Liver (tissue), 9 donors: Measurements from ENCODE around the gene SP140. TPM values are rescaled to one million over a fixed set of nuclear protein-coding genes. Genes with fewer than 3 reads are reported as not detected.

Experiments used
- DNase-seq: peaks from one replicate; pipeline ENCODE4 v3.0.0-alpha.2; 2017; ENCODE audit warnings: low spot score
- H3K27ac ChIP-seq, 2 donors: one replicate each; pipeline ENCODE4 v1.7.0; 2013; ENCODE audit warnings: inconsistent platforms in 2 of 2, low read length in 2 of 2, control low read depth in 1 of 2, low read depth in 1 of 2, mild to moderate bottlenecking in 1 of 2
- H3K27me3 ChIP-seq, 4 donors: one replicate each; pipeline versions ENCODE4 v1.6.1 to v1.7.0; 2013; ENCODE audit warnings: low read length in 3 of 4, inconsistent platforms in 1 of 4, mild to moderate bottlenecking in 1 of 4, moderate library complexity in 1 of 4; ENCODE audit not compliant: control insufficient read depth in 4 of 4, insufficient read depth in 4 of 4
- H3K36me3 ChIP-seq, 4 donors: one replicate each; pipeline versions ENCODE4 v1.6.1 to v1.7.0; 2013; ENCODE audit warnings: low read length in 3 of 4, mild to moderate bottlenecking in 3 of 4, low read depth in 1 of 4, moderate library complexity in 1 of 4; ENCODE audit not compliant: control insufficient read depth in 4 of 4, insufficient read depth in 3 of 4
- H3K4me1 ChIP-seq, 4 donors: one replicate each; pipeline versions ENCODE4 v1.6.1 to v1.7.0; 2013; ENCODE audit warnings: low read length in 3 of 4, mild to moderate bottlenecking in 3 of 4, moderate library complexity in 1 of 4; ENCODE audit not compliant: control insufficient read depth in 4 of 4, insufficient read depth in 4 of 4
- H3K4me3 ChIP-seq, 3 donors: one replicate each; pipeline versions ENCODE4 v1.6.1 to v1.7.0; 2013; ENCODE audit warnings: low read length in 3 of 3, control low read depth in 1 of 3, low read depth in 1 of 3, mild to moderate bottlenecking in 1 of 3
- H3K9ac ChIP-seq, 2 donors: one replicate each; pipeline ENCODE4 v1.7.0; 2013; ENCODE audit warnings: low read length in 2 of 2, mild to moderate bottlenecking in 2 of 2, moderate library complexity in 2 of 2, control low read depth in 1 of 2, low read depth in 1 of 2
- H3K9me3 ChIP-seq, 4 donors: one replicate each; pipeline versions ENCODE4 v1.6.1 to v1.7.0; 2013; ENCODE audit warnings: low read length in 3 of 4; ENCODE audit not compliant: control insufficient read depth in 4 of 4
- ATF3 ChIP-seq: IDR thresholded peaks from 2 replicates; pipeline ENCODE4 v1.6.1; 2016; ENCODE audit warnings: antibody characterized with exemption
- CTCF ChIP-seq: fragments of 150-350 bp; IDR thresholded peaks from 2 replicates; pipeline ENCODE4 v1.5.1; 2017; ENCODE audit warnings: improper control_type of control experiment, low read depth, low read length; ENCODE audit not compliant: missing input control
- EGR1 ChIP-seq, 2 donors: IDR thresholded peaks; 2 replicates each; pipeline ENCODE4 v1.6.1; 2016 to 2018; ENCODE audit warnings: antibody characterized with exemption in 2 of 2, low read depth in 2 of 2
- FOXA1 ChIP-seq: IDR thresholded peaks from 2 replicates; pipeline ENCODE4 v1.6.1; 2016; ENCODE audit warnings: antibody characterized with exemption
- FOXA2 ChIP-seq: IDR thresholded peaks from 2 replicates; pipeline ENCODE4 v1.6.1; 2016; ENCODE audit warnings: antibody characterized with exemption
- GABPA ChIP-seq, 2 donors: IDR thresholded peaks in 1 of 2; conservative IDR thresholded peaks in 1 of 2; 2 replicates each; pipeline ENCODE4 v1.6.1; 2016; ENCODE audit warnings: antibody characterized with exemption in 2 of 2, mild to moderate bottlenecking in 1 of 2, moderate library complexity in 1 of 2
- HNF4A ChIP-seq, 2 donors: conservative IDR thresholded peaks; 2 replicates each; pipeline ENCODE4 v1.6.1; 2016; ENCODE audit warnings: antibody characterized with exemption in 2 of 2, mild to moderate bottlenecking in 2 of 2
- HNF4G ChIP-seq: IDR thresholded peaks from 2 replicates; pipeline ENCODE4 v1.6.1; 2016; ENCODE audit warnings: antibody characterized with exemption
- JUND ChIP-seq, 2 donors: IDR thresholded peaks; 2 replicates each; pipeline ENCODE4 v1.6.1; 2016; ENCODE audit warnings: antibody characterized with exemption in 2 of 2
- MAX ChIP-seq: IDR thresholded peaks from 2 replicates; pipeline ENCODE4 v1.6.1; 2016; ENCODE audit warnings: antibody characterized with exemption
- NR2F2 ChIP-seq: IDR thresholded peaks from 2 replicates; pipeline ENCODE4 v1.6.1; 2016; ENCODE audit warnings: antibody characterized with exemption
- RXRA ChIP-seq, 2 donors: IDR thresholded peaks; 2 replicates each; pipeline ENCODE4 v1.6.1; 2017 to 2018; ENCODE audit warnings: antibody characterized with exemption in 2 of 2, mild to moderate bottlenecking in 1 of 2
- SP1 ChIP-seq: IDR thresholded peaks from 2 replicates; pipeline ENCODE4 v1.6.1; 2018; ENCODE audit warnings: antibody characterized with exemption, mild to moderate bottlenecking
- TAF1 ChIP-seq: conservative IDR thresholded peaks from 2 replicates; pipeline ENCODE4 v1.6.1; 2016; ENCODE audit warnings: antibody characterized with exemption, mild to moderate bottlenecking
- YY1 ChIP-seq: IDR thresholded peaks from 2 replicates; pipeline ENCODE4 v1.6.1; 2016; ENCODE audit warnings: antibody characterized with exemption, mild to moderate bottlenecking
- ZBTB33 ChIP-seq: IDR thresholded peaks from 2 replicates; pipeline ENCODE4 v1.6.1; 2016; ENCODE audit warnings: antibody characterized with exemption
- WGBS: extraction: QIAGEN DNeasy Blood & Tissue Kit; methylation state at CpG from one replicate; pipeline ENCODE4 v1.1.7; 2013; 5-methylcytosine and 5-hydroxymethylcytosine counted together
- polyA plus RNA-seq, 2 donors: library from polyadenylated mRNA; stranded (reverse) in 1 of 2; unstranded in 1 of 2; fragments of 200-250 nt in 1 of 2; fragments of >200 nt in 1 of 2; fragmentation: Nextera tagmentation in 1 of 2; extraction: Ambion mirVana in 1 of 2; gene quantifications; one replicate each; pipeline versions ENCODE4 v1.2.1 to v1.2.3, GENCODE V29; 2013 to 2015
- total RNA-seq, 2 donors: library from RNA; depleted of rRNA; stranded (reverse); fragments of >200 nt; gene quantifications; one replicate each; pipeline ENCODE4 v1.2.3, GENCODE V29; 2014
- donor health status: healthy.
- donor health status: healthy.
- donor health status: healthy.
- donor health status: healthy.
- donor health status: healthy.

SP140 gene
- total and polyA plus RNA-seq, 4 donors, result 0.40 to 1.8 (median 0.77) TPM

GRCh38 chr2:230246206-230246605, 20.7 kb downstream of the SP140 start:
- 52% methylated on average over 3 of the region's 3 CpGs for WGBS
- no peak overlapping the region for H3K4me3 ChIP-seq
- DNase-seq, result no peak
- no peaks in the 10 kb centered on the region for H3K36me3 ChIP-seq
- TF ChIP-seq SP1 (no peak), JUND (IDR thresholded peaks at IDR 0.05) (no peak), EGR1 (IDR thresholded peaks at IDR 0.05; ENCODE audit: low read depth in 2 of 2) (no peak), GABPA (IDR thresholded peaks at IDR 0.05 in 1 of 2, conservative IDR thresholded peaks at IDR 0.05 in 1 of 2) (no peak), NR2F2 (no peak), HNF4A (conservative IDR thresholded peaks at IDR 0.05) (no peak), FOXA1 (no peak), ZBTB33 (no peak), HNF4G (no peak), YY1 (no peak), ATF3 (no peak), TAF1 (no peak), FOXA2 (no peak), MAX (no peak)
- no peak overlapping the region for H3K27ac ChIP-seq
- H3K9ac ChIP-seq, result no peak overlapping the region
- H3K4me1 ChIP-seq, result no peaks in the 10 kb centered on the region
- no peaks in the 10 kb centered on the region for H3K9me3 ChIP-seq
- no peaks in the 10 kb centered on the region for H3K27me3 ChIP-seq

GRCh38 chr2:230250231-230250630, 24.7 kb downstream of the SP140 start:
- no peak for DNase-seq
- Histone ChIP-seq H3K9ac (no peak overlapping the region), H3K27ac (no peak overlapping the region), H3K36me3 (no peaks in the 10 kb centered on the region), H3K27me3 (no peaks in the 10 kb centered on the region), H3K9me3 (no peaks in the 10 kb centered on the region), H3K4me3 (no peak overlapping the region), H3K4me1 (no peaks in the 10 kb centered on the region)
- no peak for TF ChIP-seq RXRA (IDR thresholded peaks at IDR 0.05)
- no peak for TF ChIP-seq MAX
- no peak for TF ChIP-seq EGR1 (IDR thresholded peaks at IDR 0.05; ENCODE audit: low read depth in 2 of 2)
- no peak for TF ChIP-seq YY1
- no peak for TF ChIP-seq ZBTB33
- no peak for TF ChIP-seq NR2F2
- no peak for TF ChIP-seq CTCF
- TF ChIP-seq FOXA1, result no peak
- TF ChIP-seq FOXA2, result no peak
- no peak for TF ChIP-seq ATF3
- TF ChIP-seq HNF4G, result no peak
- WGBS, result 96% methylated on average over 2 of the region's 2 CpGs
